GM12873 (cell line): ENCODE data around the gene CREB3L2.

ENCODE experiments used
- CTCF ChIP-seq: IDR thresholded peaks from 2 replicates; pipeline ENCODE4 v1.5.1; 2012; ENCODE audit warnings: low read depth, mild to moderate bottlenecking, moderate library complexity, low read length, control low read depth; ENCODE audit not compliant: insufficient read depth; ENCODE audit errors: missing control alignments

CREB3L2 gene

GRCh38 chr7:137932881-137933269, 69.0 kb downstream of the CREB3L2 start:
- TF ChIP-seq CTCF: no peak

GRCh38 chr7:137931823-137932222, 70.1 kb downstream of the CREB3L2 start:
- TF ChIP-seq CTCF: no peak

- TF ChIP-seq CTCF: no peak
Measured at GRCh38 chr7:137930581-137930980, 71.3 kb downstream of the CREB3L2 start.

GRCh38 chr7:137928626-137929025, 73.3 kb downstream of the CREB3L2 start:
- no peak for TF ChIP-seq CTCF

- TF ChIP-seq CTCF: no peak
Measured at GRCh38 chr7:137927386-137927785, 74.5 kb downstream of the CREB3L2 start.

GRCh38 chr7:137925754-137926153, 76.1 kb downstream of the CREB3L2 start:
- no peak for TF ChIP-seq CTCF

- no peak for TF ChIP-seq CTCF
Measured at GRCh38 chr7:137925091-137925490, 76.8 kb downstream of the CREB3L2 start.

GRCh38 chr7:137923380-137923779, 78.5 kb downstream of the CREB3L2 start:
- TF ChIP-seq CTCF: no peak
